ENCODE measurements around the gene ZFAND2A.

ZFAND2A gene

DNA sequence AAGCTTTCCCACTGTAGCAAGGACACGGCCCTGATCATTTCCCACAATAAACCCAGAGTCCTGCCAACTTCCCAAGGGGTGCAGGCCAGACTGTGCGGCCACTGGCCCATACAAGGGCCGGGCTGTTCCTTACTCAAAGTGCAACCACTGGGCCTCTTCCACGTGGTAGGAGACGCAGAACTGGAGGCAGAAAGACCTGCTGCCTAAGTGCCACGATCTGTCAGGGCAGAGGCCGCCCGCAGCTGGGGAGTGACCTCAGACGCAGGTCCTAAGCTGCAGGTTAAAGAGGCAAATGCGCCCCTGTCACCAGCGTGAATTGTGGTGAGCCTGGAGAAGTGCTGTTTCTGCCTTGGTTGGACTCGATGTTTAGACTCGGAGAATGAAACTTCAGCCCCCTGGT is 45.9 kb downstream of the ZFAND2A start:
- Histone ChIP-seq H3K4me1 (ENCODE audit: insufficient read depth, poor library complexity, severe bottlenecking) (no peaks in the 10 kb centered on the region), H3K36me3 (ENCODE audit: low read depth) (no peaks in the 10 kb centered on the region), H3K27me3 (ENCODE audit: insufficient read depth, poor library complexity, severe bottlenecking) (no peaks in the 10 kb centered on the region), H3K27ac (ENCODE audit: poor library complexity, severe bottlenecking) (no peak overlapping the region), H3K4me3 (ENCODE audit: severe bottlenecking) (no peak overlapping the region), H3K9me3 (ENCODE audit: severe bottlenecking) (no peaks in the 10 kb centered on the region)
- ATAC-seq (ENCODE audit: low read depth) = no peak
- no peak for DNase-seq (ENCODE audit: low spot score)
- TF ChIP-seq CTCF (IDR thresholded peaks at IDR 0.05; ENCODE audit: poor library complexity, severe bottlenecking) = no peak

DNA sequence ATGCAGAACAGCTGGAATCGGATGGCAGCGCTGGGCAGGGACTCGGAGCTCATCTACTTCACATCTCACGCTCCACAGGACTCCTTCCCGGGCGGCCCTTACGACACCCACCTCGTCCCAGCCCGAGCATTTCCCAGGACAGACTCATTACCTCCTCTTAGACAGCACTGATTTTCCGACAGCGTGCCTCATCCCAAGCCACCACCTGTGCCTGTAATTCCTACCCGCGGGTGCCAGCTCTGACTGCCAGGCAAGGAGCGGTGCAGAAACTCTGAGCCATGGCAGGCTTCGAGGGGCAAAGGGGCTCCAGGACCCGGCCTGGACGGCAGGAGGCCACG is 46.5 kb downstream of the ZFAND2A start:
- no peaks in the 10 kb centered on the region for H3K4me1 ChIP-seq (ENCODE audit: insufficient read depth, poor library complexity, severe bottlenecking)
- DNase-seq (ENCODE audit: low spot score) (no peak), ATAC-seq (ENCODE audit: low read depth) (no peak)
- H3K36me3 ChIP-seq (ENCODE audit: low read depth) = no peaks in the 10 kb centered on the region
- H3K9me3 ChIP-seq (ENCODE audit: severe bottlenecking) = no peaks in the 10 kb centered on the region
- H3K4me3 ChIP-seq (ENCODE audit: severe bottlenecking) = no peak overlapping the region
- no peak for TF ChIP-seq CTCF (IDR thresholded peaks at IDR 0.05; ENCODE audit: poor library complexity, severe bottlenecking)
- H3K27ac ChIP-seq (ENCODE audit: poor library complexity, severe bottlenecking) = no peak overlapping the region
- H3K27me3 ChIP-seq (ENCODE audit: insufficient read depth, poor library complexity, severe bottlenecking) = no peaks in the 10 kb centered on the region

GRCh38 chr7:1112625-1113547 is 47.1 kb downstream of the ZFAND2A start:
- no peaks in the 10 kb centered on the region for H3K36me3 ChIP-seq (ENCODE audit: low read depth)
- DNase-seq (ENCODE audit: low spot score) (no peak), ATAC-seq (ENCODE audit: low read depth) (no peak)
- no peak for TF ChIP-seq CTCF (IDR thresholded peaks at IDR 0.05; ENCODE audit: poor library complexity, severe bottlenecking)
- H3K27me3 ChIP-seq (ENCODE audit: insufficient read depth, poor library complexity, severe bottlenecking) = no peaks in the 10 kb centered on the region
- no peak overlapping the region for H3K27ac ChIP-seq (ENCODE audit: poor library complexity, severe bottlenecking)
- H3K4me1 ChIP-seq (ENCODE audit: insufficient read depth, poor library complexity, severe bottlenecking) = no peaks in the 10 kb centered on the region
- H3K4me3 ChIP-seq (ENCODE audit: severe bottlenecking) = no peak overlapping the region
- no peaks in the 10 kb centered on the region for H3K9me3 ChIP-seq (ENCODE audit: severe bottlenecking)

GRCh38 chr7:1112109-1112508 is 47.9 kb downstream of the ZFAND2A start:
- TF ChIP-seq CTCF (IDR thresholded peaks at IDR 0.05; ENCODE audit: poor library complexity, severe bottlenecking) = no peak
- Histone ChIP-seq H3K4me3 (ENCODE audit: severe bottlenecking) (no peak overlapping the region), H3K36me3 (ENCODE audit: low read depth) (no peaks in the 10 kb centered on the region), H3K27me3 (ENCODE audit: insufficient read depth, poor library complexity, severe bottlenecking) (no peaks in the 10 kb centered on the region), H3K4me1 (ENCODE audit: insufficient read depth, poor library complexity, severe bottlenecking) (no peaks in the 10 kb centered on the region), H3K9me3 (ENCODE audit: severe bottlenecking) (no peaks in the 10 kb centered on the region), H3K27ac (ENCODE audit: poor library complexity, severe bottlenecking) (no peak overlapping the region)
- no peak for DNase-seq (ENCODE audit: low spot score)
- no peak for ATAC-seq (ENCODE audit: low read depth)

GRCh38 chr7:1111156-1111555 is 48.8 kb downstream of the ZFAND2A start:
- Histone ChIP-seq H3K36me3 (ENCODE audit: low read depth) (no peaks in the 10 kb centered on the region), H3K4me3 (ENCODE audit: severe bottlenecking) (no peak overlapping the region), H3K4me1 (ENCODE audit: insufficient read depth, poor library complexity, severe bottlenecking) (no peaks in the 10 kb centered on the region), H3K9me3 (ENCODE audit: severe bottlenecking) (no peaks in the 10 kb centered on the region), H3K27me3 (ENCODE audit: insufficient read depth, poor library complexity, severe bottlenecking) (no peaks in the 10 kb centered on the region), H3K27ac (ENCODE audit: poor library complexity, severe bottlenecking) (no peak overlapping the region)
- no peak for ATAC-seq (ENCODE audit: low read depth)
- no peak for TF ChIP-seq CTCF (IDR thresholded peaks at IDR 0.05; ENCODE audit: poor library complexity, severe bottlenecking)
- DNase-seq (ENCODE audit: low spot score) = no peak

All from RWPE2 (cell line).